Prostate gland (tissue), 2 donors: Measurements from ENCODE around the gene RSBN1L.

ENCODE experiments used
- CTCF ChIP-seq, 4 experiments: fragments of 200-600 bp in 2 of 4; fragments of 450-650 bp in 2 of 4; sonication (generic) in 2 of 4; IDR thresholded peaks; 1 replicate in 3 of 4; 2 replicates in 1 of 4; pipeline ENCODE4 v1.5.1; 2016 to 2019; ENCODE audit warnings: antibody characterized with exemption in 4 of 4, mild to moderate bottlenecking in 2 of 4, moderate library complexity in 2 of 4
- POLR2A ChIP-seq: fragments of 450-650 bp; IDR thresholded peaks from one replicate; pipeline ENCODE4 v1.6.1; 2016; ENCODE audit warnings: antibody characterized with exemption, mild to moderate bottlenecking
- POLR2AphosphoS5 ChIP-seq: sonication (generic); formaldehyde crosslinking; IDR thresholded peaks from one replicate; pipeline ENCODE4 v1.6.1; 2017; ENCODE audit warnings: antibody characterized with exemption

GRCh38 chr7:77760809-77761453, 64.7 kb downstream of the RSBN1L start:
- TF ChIP-seq POLR2AphosphoS5, result no peak
- TF ChIP-seq CTCF (IDR thresholded peaks at IDR 0.05), result no peak
- TF ChIP-seq POLR2A, result no peak
